WTC11 (cell line): ENCODE data around the gene ZDHHC19. TPM values are rescaled to one million over a fixed set of nuclear protein-coding genes. Genes with fewer than 3 reads are reported as not detected.
"Not testable (repeated sequence)": the region's sequence is repeated elsewhere in the genome, so short reads cannot be mapped to it uniquely, and the experiment has no call there.

Source experiments
- ATAC-seq: fragments of 200-7000 bp; cut with Tn5 transposase; 2 replicates; pipeline ENCODE4 v1.10.0; 2021; ENCODE audit warnings: mild to moderate bottlenecking, moderate library complexity
- CTCF ChIA-PET: fragments of 300-600 bp; sonication (Branson Sonifier 250); formaldehyde crosslinking; loops from one replicate; lab custom pipeline; 2021; ENCODE audit warnings: antibody characterized with exemption; lab: Charles Lee
- POLR2A ChIA-PET: fragments of 350-600 bp; sonication (Branson Sonifier 250); formaldehyde crosslinking; loops from one replicate; lab custom pipeline; 2021; ENCODE audit warnings: antibody characterized with exemption; lab: Charles Lee
- DNase-seq: peaks from one replicate; pipeline ENCODE4 v3.0.0; 2021; ENCODE audit warnings: low spot score
- H3K27ac Mint-ChIP-seq: 2 replicates; pipeline ENCODE4 v1.8.0; 2021; ENCODE audit warnings: mixed read lengths
- H3K27me3 Mint-ChIP-seq: 2 replicates; pipeline ENCODE4 v1.8.0; 2021; ENCODE audit warnings: low read depth, mild to moderate bottlenecking, moderate library complexity, mixed read lengths
- H3K36me3 Mint-ChIP-seq: 2 replicates; pipeline ENCODE4 v1.8.0; 2021; ENCODE audit warnings: mixed read lengths
- H3K4me1 Mint-ChIP-seq: 2 replicates; pipeline ENCODE4 v1.8.0; 2022; ENCODE audit warnings: mixed read lengths
- H3K4me3 Mint-ChIP-seq: 2 replicates; pipeline ENCODE4 v1.8.0; 2021; ENCODE audit warnings: mild to moderate bottlenecking, moderate library complexity, mixed read lengths
- H3K9me3 Mint-ChIP-seq: 2 replicates; pipeline ENCODE4 v1.8.0; 2021; ENCODE audit warnings: mixed read lengths
- CREB1 ChIP-seq: sonication (generic); formaldehyde crosslinking; IDR thresholded peaks from 2 replicates; pipeline ENCODE4 v1.8.0; 2023; ENCODE audit warnings: mild to moderate bottlenecking, missing genetic modification reagents
- E2F1 ChIP-seq: sonication (generic); formaldehyde crosslinking; IDR thresholded peaks from 2 replicates; pipeline ENCODE4 v1.8.0; 2022; ENCODE audit warnings: mild to moderate bottlenecking, missing genetic modification reagents
- E2F5 ChIP-seq: sonication (generic); formaldehyde crosslinking; IDR thresholded peaks from 2 replicates; pipeline ENCODE4 v1.8.1; 2022; ENCODE audit warnings: mild to moderate bottlenecking, moderate library complexity, missing genetic modification reagents
- ELF4 ChIP-seq: sonication (generic); formaldehyde crosslinking; IDR thresholded peaks from 2 replicates; pipeline ENCODE4 v1.8.1; 2022; ENCODE audit warnings: low read depth, mild to moderate bottlenecking, moderate library complexity, missing genetic modification reagents
- IRF2 ChIP-seq: sonication (generic); formaldehyde crosslinking; IDR thresholded peaks from 2 replicates; pipeline ENCODE4 v1.8.0; 2022; ENCODE audit warnings: low read depth, missing genetic modification reagents, borderline replicate concordance
- NFATC4 ChIP-seq: fragments of 250-450 bp; sonication (Bioruptor Pico); IDR thresholded peaks from 2 replicates; pipeline ENCODE4 v1.9.0; 2021; ENCODE audit warnings: mild to moderate bottlenecking
- NR1H2 ChIP-seq: sonication (generic); formaldehyde crosslinking; IDR thresholded peaks from 2 replicates; pipeline ENCODE4 v1.9.0; 2021; ENCODE audit warnings: mild to moderate bottlenecking, moderate library complexity, missing genetic modification reagents
- NR3C1 ChIP-seq: sonication (generic); formaldehyde crosslinking; conservative IDR thresholded peaks from 2 replicates; pipeline ENCODE4 v1.8.1; 2023; ENCODE audit warnings: low read depth, mild to moderate bottlenecking, missing genetic modification reagents
- PRDM15 ChIP-seq: sonication (generic); formaldehyde crosslinking; IDR thresholded peaks from 2 replicates; pipeline ENCODE4 v1.8.0; 2022; ENCODE audit warnings: missing genetic modification reagents
- SMAD4 ChIP-seq: sonication (generic); formaldehyde crosslinking; IDR thresholded peaks from 2 replicates; pipeline ENCODE4 v1.8.0; 2022; ENCODE audit warnings: mild to moderate bottlenecking, missing genetic modification reagents
- STAT6 ChIP-seq: sonication (generic); formaldehyde crosslinking; conservative IDR thresholded peaks from 2 replicates; pipeline ENCODE4 v1.8.1; 2023; ENCODE audit warnings: mild to moderate bottlenecking, low read depth, missing genetic modification reagents, moderate library complexity
- ZNF138 ChIP-seq: sonication (generic); formaldehyde crosslinking; conservative IDR thresholded peaks from 2 replicates; pipeline ENCODE4 v1.8.1; 2022; ENCODE audit warnings: mild to moderate bottlenecking, moderate library complexity, missing genetic modification reagents
- total RNA-seq: library from RNA; stranded (reverse); gene quantifications from 3 replicates; pipeline ENCODE4 v1.2.3, GENCODE V29; 2021

Gene ZDHHC19
- total RNA-seq, 1 experiment from 2014 or later = 4.4 TPM

- no peak for TF ChIP-seq PRDM15 (CRISPR knock-in tag)
- TF ChIP-seq STAT6 (CRISPR knock-in tag) = no peak
Observed at GRCh38 chr3:196254376-196255283, 43.4 kb upstream of the ZDHHC19 start (continued).

- ChIA-PET CTCF (no interaction called here), POLR2A (no interaction called here)
- Mint-ChIP-seq H3K9me3 (no peaks in the 10 kb centered on the region), H3K27ac (no peak overlapping the region), H3K27me3 (no peaks in the 10 kb centered on the region), H3K4me1 (no peaks in the 10 kb centered on the region), H3K36me3 (peaks cover 12% of the 10 kb centered on the region), H3K4me3 (no peak overlapping the region)
- DNase-seq (no peak), ATAC-seq (no peak)
- TF ChIP-seq IRF2 (CRISPR knock-in tag) (no peak), ZNF138 (no peak), NR3C1 (no peak), NR1H2 (no peak)
Observed at GRCh38 chr3:196251918-196252317, 40.7 kb upstream of the ZDHHC19 start.

- TF ChIP-seq SMAD4 (no peak), ELF4 (CRISPR knock-in tag) (no peak), NFATC4 (CRISPR knock-in tag) (no peak), E2F1 (CRISPR knock-in tag) (no peak), E2F5 (no peak), CREB1 (CRISPR knock-in tag) (no peak)
- Mint-ChIP-seq H3K27me3 (no peaks in the 10 kb centered on the region), H3K9me3 (no peaks in the 10 kb centered on the region), H3K36me3 (peaks cover 30% of the 10 kb centered on the region), H3K4me3 (no peak overlapping the region), H3K27ac (no peak overlapping the region), H3K4me1 (no peaks in the 10 kb centered on the region)
- DNase-seq (no peak), ATAC-seq (no peak)
- ChIA-PET POLR2A (no interaction called here), CTCF (no interaction called here)
Observed at GRCh38 chr3:196246612-196247308, 35.6 kb upstream of the ZDHHC19 start.

DNA sequence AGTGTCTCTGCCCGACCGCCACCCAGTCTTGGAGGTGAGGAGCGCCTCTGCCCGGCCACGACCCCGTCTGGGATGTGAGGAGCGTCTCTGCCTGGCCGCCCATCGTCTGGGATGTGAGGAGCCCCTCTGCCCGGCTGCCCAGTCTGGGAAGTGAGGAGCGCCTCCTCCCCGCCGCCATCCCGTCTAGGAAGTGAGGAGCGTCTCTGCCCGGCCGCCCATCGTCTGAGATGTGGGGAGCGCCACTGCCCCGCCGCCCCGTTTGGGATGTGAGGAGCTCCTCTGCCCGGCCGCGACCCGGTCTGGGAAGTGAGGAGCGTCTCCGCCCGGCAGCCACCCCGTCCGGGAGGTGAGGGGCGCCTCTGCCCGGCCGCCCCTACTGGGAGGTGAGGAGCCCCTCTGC is 33.0 kb upstream of the ZDHHC19 start:
- POLR2A ChIA-PET = not testable (repeated sequence)

More for the DNA sequence above, 33.0 kb upstream of the ZDHHC19 start:
- H3K27ac Mint-ChIP-seq, ATAC-seq, H3K27me3 Mint-ChIP-seq, H3K4me1 Mint-ChIP-seq, CTCF ChIA-PET, H3K9me3 Mint-ChIP-seq, H3K4me3 Mint-ChIP-seq, DNase-seq: not testable (repeated sequence)
- peaks cover 36% of the 10 kb centered on the region for H3K36me3 Mint-ChIP-seq
